Testis (tissue), 2 donors: ENCODE measurements around the gene BBX.

Experiments
- POLR2A ChIP-seq: fragments of 450-650 bp; IDR thresholded peaks from one replicate; pipeline ENCODE4 v1.6.1; 2017; ENCODE audit warnings: antibody characterized with exemption, mild to moderate bottlenecking, moderate library complexity
- TF ChIP-seq, protein P1 (sequence below), 3 experiments: fragments of 450-650 bp in 2 of 3; fragments of 200-600 bp in 1 of 3; sonication (generic) in 1 of 3; IDR thresholded peaks; one replicate each; pipeline ENCODE4 v1.5.1; 2016 to 2019; ENCODE audit warnings: antibody characterized with exemption in 3 of 3, mild to moderate bottlenecking in 2 of 3, moderate library complexity in 1 of 3

DNA sequence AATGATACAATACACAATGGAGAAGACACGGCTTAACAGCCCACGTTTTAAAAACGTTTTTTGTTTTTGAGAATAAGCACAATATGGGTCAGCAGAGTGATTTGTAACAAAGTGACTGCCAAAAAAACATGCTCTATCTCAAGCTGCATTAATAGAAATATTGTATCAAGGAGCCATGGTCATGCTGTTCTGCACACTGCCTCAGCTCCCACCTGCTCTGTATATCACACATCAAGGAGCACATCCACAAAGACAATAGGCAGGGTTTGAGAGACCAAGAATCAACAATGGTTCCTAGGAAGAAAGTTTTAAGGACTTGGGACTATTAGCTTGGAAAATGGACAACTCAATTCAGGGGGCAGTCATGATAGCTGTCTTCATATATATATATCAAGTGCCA, 6.3 kb upstream of the BBX start:
- TF ChIP-seq, protein P1, sequence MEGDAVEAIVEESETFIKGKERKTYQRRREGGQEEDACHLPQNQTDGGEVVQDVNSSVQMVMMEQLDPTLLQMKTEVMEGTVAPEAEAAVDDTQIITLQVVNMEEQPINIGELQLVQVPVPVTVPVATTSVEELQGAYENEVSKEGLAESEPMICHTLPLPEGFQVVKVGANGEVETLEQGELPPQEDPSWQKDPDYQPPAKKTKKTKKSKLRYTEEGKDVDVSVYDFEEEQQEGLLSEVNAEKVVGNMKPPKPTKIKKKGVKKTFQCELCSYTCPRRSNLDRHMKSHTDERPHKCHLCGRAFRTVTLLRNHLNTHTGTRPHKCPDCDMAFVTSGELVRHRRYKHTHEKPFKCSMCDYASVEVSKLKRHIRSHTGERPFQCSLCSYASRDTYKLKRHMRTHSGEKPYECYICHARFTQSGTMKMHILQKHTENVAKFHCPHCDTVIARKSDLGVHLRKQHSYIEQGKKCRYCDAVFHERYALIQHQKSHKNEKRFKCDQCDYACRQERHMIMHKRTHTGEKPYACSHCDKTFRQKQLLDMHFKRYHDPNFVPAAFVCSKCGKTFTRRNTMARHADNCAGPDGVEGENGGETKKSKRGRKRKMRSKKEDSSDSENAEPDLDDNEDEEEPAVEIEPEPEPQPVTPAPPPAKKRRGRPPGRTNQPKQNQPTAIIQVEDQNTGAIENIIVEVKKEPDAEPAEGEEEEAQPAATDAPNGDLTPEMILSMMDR (IDR thresholded peaks at IDR 0.05): no peak
- no peak for TF ChIP-seq POLR2A
